ENCODE measurements around the gene VIM. TPM values are rescaled to one million over a fixed set of nuclear protein-coding genes. Genes with fewer than 3 reads are reported as not detected.

The VIM gene
- total and polyA plus RNA-seq, 10 of the 15 experiments (the other 5 are each of a cell fraction or from before 2014, with no cell fraction given): 44.2 to 287 (median 188) TPM

DNA sequence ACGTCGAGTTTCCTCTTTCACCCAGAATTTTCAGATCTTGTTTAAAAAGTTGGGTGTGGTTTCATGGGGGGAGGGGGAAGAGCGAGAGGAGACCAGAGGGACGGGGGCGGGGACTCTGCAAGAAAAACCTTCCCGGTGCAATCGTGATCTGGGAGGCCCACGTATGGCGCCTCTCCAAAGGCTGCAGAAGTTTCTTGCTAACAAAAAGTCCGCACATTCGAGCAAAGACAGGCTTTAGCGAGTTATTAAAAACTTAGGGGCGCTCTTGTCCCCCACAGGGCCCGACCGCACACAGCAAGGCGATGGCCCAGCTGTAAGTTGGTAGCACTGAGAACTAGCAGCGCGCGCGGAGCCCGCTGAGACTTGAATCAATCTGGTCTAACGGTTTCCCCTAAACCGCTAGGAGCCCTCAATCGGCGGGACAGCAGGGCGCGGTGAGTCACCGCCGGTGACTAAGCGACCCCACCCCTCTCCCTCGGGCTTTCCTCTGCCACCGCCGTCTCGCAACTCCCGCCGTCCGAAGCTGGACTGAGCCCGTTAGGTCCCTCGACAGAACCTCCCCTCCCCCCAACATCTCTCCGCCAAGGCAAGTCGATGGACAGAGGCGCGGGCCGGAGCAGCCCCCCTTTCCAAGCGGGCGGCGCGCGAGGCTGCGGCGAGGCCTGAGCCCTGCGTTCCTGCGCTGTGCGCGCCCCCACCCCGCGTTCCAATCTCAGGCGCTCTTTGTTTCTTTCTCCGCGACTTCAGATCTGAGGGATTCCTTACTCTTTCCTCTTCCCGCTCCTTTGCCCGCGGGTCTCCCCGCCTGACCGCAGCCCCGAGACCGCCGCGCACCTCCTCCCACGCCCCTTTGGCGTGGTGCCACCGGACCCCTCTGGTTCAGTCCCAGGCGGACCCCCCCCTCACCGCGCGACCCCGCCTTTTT, at the start of gene VIM (continued):
- TF ChIP-seq POLR2AphosphoS5 (IDR thresholded peaks at IDR 0.05; ENCODE audit: low read length) (no peak), RCOR1 (conservative IDR thresholded peaks at IDR 0.05; ENCODE audit: low read depth, low read length) (0 out of 2 replicates have a peak, but pooled peaks have one; percentile 40), PML (IDR thresholded peaks at IDR 0.05; ENCODE audit: low read length) (0 out of 2 replicates have a peak, but pooled peaks have one; percentile 10), SMC3 (IDR thresholded peaks at IDR 0.05; ENCODE audit: borderline replicate concordance, low read length) (no peak), JUND (IDR thresholded peaks at IDR 0.05; ENCODE audit: low read depth, low read length) (no peak), SPI1 (IDR thresholded peaks at IDR 0.05; ENCODE audit: borderline replicate concordance, insufficient read depth, low read depth, low read length) (no peak), CBFB (IDR thresholded peaks at IDR 0.05; ENCODE audit: low read depth) (peak; percentile 14; the same call in 1 of the 2 replicates), SP1 (IDR thresholded peaks at IDR 0.05; ENCODE audit: low read depth, low read length) (no peak), BRCA1 (IDR thresholded peaks at IDR 0.05; ENCODE audit: low read depth, low read length) (no peak), BACH1 (IDR thresholded peaks at IDR 0.05; ENCODE audit: borderline replicate concordance) (no peak)
- TF ChIP-seq, protein P1, sequence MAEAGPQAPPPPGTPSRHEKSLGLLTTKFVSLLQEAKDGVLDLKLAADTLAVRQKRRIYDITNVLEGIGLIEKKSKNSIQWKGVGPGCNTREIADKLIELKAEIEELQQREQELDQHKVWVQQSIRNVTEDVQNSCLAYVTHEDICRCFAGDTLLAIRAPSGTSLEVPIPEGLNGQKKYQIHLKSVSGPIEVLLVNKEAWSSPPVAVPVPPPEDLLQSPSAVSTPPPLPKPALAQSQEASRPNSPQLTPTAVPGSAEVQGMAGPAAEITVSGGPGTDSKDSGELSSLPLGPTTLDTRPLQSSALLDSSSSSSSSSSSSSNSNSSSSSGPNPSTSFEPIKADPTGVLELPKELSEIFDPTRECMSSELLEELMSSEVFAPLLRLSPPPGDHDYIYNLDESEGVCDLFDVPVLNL (IDR thresholded peaks at IDR 0.05; ENCODE audit: low read depth, low read length): no peak
- TF ChIP-seq, protein P2, sequence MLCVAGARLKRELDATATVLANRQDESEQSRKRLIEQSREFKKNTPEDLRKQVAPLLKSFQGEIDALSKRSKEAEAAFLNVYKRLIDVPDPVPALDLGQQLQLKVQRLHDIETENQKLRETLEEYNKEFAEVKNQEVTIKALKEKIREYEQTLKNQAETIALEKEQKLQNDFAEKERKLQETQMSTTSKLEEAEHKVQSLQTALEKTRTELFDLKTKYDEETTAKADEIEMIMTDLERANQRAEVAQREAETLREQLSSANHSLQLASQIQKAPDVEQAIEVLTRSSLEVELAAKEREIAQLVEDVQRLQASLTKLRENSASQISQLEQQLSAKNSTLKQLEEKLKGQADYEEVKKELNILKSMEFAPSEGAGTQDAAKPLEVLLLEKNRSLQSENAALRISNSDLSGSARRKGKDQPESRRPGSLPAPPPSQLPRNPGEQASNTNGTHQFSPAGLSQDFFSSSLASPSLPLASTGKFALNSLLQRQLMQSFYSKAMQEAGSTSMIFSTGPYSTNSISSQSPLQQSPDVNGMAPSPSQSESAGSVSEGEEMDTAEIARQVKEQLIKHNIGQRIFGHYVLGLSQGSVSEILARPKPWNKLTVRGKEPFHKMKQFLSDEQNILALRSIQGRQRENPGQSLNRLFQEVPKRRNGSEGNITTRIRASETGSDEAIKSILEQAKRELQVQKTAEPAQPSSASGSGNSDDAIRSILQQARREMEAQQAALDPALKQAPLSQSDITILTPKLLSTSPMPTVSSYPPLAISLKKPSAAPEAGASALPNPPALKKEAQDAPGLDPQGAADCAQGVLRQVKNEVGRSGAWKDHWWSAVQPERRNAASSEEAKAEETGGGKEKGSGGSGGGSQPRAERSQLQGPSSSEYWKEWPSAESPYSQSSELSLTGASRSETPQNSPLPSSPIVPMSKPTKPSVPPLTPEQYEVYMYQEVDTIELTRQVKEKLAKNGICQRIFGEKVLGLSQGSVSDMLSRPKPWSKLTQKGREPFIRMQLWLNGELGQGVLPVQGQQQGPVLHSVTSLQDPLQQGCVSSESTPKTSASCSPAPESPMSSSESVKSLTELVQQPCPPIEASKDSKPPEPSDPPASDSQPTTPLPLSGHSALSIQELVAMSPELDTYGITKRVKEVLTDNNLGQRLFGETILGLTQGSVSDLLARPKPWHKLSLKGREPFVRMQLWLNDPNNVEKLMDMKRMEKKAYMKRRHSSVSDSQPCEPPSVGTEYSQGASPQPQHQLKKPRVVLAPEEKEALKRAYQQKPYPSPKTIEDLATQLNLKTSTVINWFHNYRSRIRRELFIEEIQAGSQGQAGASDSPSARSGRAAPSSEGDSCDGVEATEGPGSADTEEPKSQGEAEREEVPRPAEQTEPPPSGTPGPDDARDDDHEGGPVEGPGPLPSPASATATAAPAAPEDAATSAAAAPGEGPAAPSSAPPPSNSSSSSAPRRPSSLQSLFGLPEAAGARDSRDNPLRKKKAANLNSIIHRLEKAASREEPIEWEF (IDR thresholded peaks at IDR 0.05; ENCODE audit: insufficient replicate concordance, low read depth, low read length): no peak
- TF ChIP-seq, protein P3, sequence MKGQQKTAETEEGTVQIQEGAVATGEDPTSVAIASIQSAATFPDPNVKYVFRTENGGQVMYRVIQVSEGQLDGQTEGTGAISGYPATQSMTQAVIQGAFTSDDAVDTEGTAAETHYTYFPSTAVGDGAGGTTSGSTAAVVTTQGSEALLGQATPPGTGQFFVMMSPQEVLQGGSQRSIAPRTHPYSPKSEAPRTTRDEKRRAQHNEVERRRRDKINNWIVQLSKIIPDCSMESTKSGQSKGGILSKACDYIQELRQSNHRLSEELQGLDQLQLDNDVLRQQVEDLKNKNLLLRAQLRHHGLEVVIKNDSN (IDR thresholded peaks at IDR 0.05; ENCODE audit: borderline replicate concordance, extremely low read length, insufficient read depth, low read depth, low read length): no peak
- TF ChIP-seq, protein P4, sequence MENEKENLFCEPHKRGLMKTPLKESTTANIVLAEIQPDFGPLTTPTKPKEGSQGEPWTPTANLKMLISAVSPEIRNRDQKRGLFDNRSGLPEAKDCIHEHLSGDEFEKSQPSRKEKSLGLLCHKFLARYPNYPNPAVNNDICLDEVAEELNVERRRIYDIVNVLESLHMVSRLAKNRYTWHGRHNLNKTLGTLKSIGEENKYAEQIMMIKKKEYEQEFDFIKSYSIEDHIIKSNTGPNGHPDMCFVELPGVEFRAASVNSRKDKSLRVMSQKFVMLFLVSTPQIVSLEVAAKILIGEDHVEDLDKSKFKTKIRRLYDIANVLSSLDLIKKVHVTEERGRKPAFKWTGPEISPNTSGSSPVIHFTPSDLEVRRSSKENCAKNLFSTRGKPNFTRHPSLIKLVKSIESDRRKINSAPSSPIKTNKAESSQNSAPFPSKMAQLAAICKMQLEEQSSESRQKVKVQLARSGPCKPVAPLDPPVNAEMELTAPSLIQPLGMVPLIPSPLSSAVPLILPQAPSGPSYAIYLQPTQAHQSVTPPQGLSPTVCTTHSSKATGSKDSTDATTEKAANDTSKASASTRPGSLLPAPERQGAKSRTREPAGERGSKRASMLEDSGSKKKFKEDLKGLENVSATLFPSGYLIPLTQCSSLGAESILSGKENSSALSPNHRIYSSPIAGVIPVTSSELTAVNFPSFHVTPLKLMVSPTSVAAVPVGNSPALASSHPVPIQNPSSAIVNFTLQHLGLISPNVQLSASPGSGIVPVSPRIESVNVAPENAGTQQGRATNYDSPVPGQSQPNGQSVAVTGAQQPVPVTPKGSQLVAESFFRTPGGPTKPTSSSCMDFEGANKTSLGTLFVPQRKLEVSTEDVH (IDR thresholded peaks at IDR 0.05; ENCODE audit: low read depth, partially characterized antibody): no peak
